OCI-LY7 (cell line): ENCODE data around the gene CAMK2B.

ENCODE experiments used
- CTCF ChIP-seq: fragments of 200-600 bp; sonication (generic); conservative IDR thresholded peaks from 2 replicates; pipeline ENCODE4 v1.5.1; 2014; ENCODE audit warnings: mild to moderate bottlenecking, antibody characterized with exemption, low read length, moderate library complexity, mixed read lengths
- EZH2phosphoT487 ChIP-seq: fragments of 200-600 bp; sonication (generic); IDR thresholded peaks from 2 replicates; pipeline ENCODE4 v1.6.1; 2018; ENCODE audit warnings: low read depth, borderline replicate concordance, mild to moderate bottlenecking, mixed run types, antibody characterized with exemption, low read length, moderate library complexity, mixed read lengths

- TF ChIP-seq CTCF, result no peak
- TF ChIP-seq EZH2phosphoT487, result no peak
These were observed 115.3 kb downstream of the CAMK2B start for GRCh38 chr7:44210107-44210506.
